HepG2 (cell line): Measurements from ENCODE around the gene IP6K1. TPM values are rescaled to one million over a fixed set of nuclear protein-coding genes. Genes with fewer than 3 reads are reported as not detected.
A peak's percentile ranks its signal among the peaks of the same experiment; 100 is the strongest.

Source experiments
- ARID5B ChIP-seq: IDR thresholded peaks from 2 replicates; pipeline ENCODE4 v1.4.0; 2020; ENCODE audit warnings: mild to moderate bottlenecking, missing genetic modification reagents
- ASH2L ChIP-seq: fragments of 300-600, 200-600 bp; sonication (generic); IDR thresholded peaks from 2 replicates; pipeline ENCODE4 v1.7.0; 2017; ENCODE audit warnings: low read depth, mild to moderate bottlenecking, moderate library complexity, mixed read lengths, low read length; ENCODE audit not compliant: insufficient read length
- FOXA3 ChIP-seq: IDR thresholded peaks from 2 replicates; pipeline ENCODE4 v1.6.1; 2016; ENCODE audit warnings: missing genetic modification reagents, missing compliant biosample characterization
- IRF1 ChIP-seq: sonication (generic); formaldehyde crosslinking; IDR thresholded peaks from 2 replicates; pipeline ENCODE4 v1.4.0; 2020; ENCODE audit warnings: low read depth, mild to moderate bottlenecking, missing genetic modification reagents
- IRF2 ChIP-seq: IDR thresholded peaks from 2 replicates; pipeline ENCODE4 v1.6.1; 2018; ENCODE audit warnings: missing genetic modification reagents, missing compliant biosample characterization
- LCORL ChIP-seq, 2 experiments: fragments of 450-650 bp in 1 of 2; sonication (generic) in 1 of 2; formaldehyde crosslinking in 1 of 2; IDR thresholded peaks; 2 replicates each; pipeline versions ENCODE4 v1.5.0 to v1.6.1; 2017 to 2020; ENCODE audit warnings: antibody characterized with exemption in 1 of 2, missing genetic modification reagents in 1 of 2
- MTERF4 ChIP-seq: sonication (generic); formaldehyde crosslinking; IDR thresholded peaks from 2 replicates; pipeline ENCODE4 v1.8.0; 2023; ENCODE audit warnings: mild to moderate bottlenecking, missing genetic modification reagents
- NFKB2 ChIP-seq: sonication (generic); formaldehyde crosslinking; IDR thresholded peaks from 2 replicates; pipeline ENCODE4 v1.4.0; 2020; ENCODE audit warnings: missing genetic modification reagents, borderline replicate concordance
- PHF8 ChIP-seq: sonication (generic); formaldehyde crosslinking; IDR thresholded peaks from 2 replicates; pipeline ENCODE4 v1.5.0; 2020; ENCODE audit warnings: missing genetic modification reagents
- PITX1 ChIP-seq: sonication (generic); formaldehyde crosslinking; IDR thresholded peaks from 2 replicates; pipeline ENCODE4 v1.5.1; 2020; ENCODE audit warnings: mild to moderate bottlenecking, missing genetic modification reagents
- SIX1 ChIP-seq: sonication (generic); formaldehyde crosslinking; IDR thresholded peaks from 2 replicates; pipeline ENCODE4 v1.4.0; 2020; ENCODE audit warnings: missing genetic modification reagents, borderline replicate concordance
- ZNF598 ChIP-seq: sonication (generic); formaldehyde crosslinking; IDR thresholded peaks from 2 replicates; pipeline ENCODE4 v1.5.1; 2020; ENCODE audit warnings: mild to moderate bottlenecking, missing genetic modification reagents, borderline replicate concordance
- ZNF605 ChIP-seq: sonication (generic); formaldehyde crosslinking; IDR thresholded peaks from 2 replicates; pipeline ENCODE4 v1.8.0; 2022; ENCODE audit warnings: mild to moderate bottlenecking, missing genetic modification reagents
- ZNF780A ChIP-seq: sonication (generic); formaldehyde crosslinking; IDR thresholded peaks from 2 replicates; pipeline ENCODE4 v1.8.0; 2022; ENCODE audit warnings: mild to moderate bottlenecking, missing genetic modification reagents, moderate library complexity
- polyA plus RNA-seq, 8 experiments: library from polyadenylated mRNA; depleted of rRNA in 3 of 8; stranded (reverse) in 7 of 8; unstranded in 1 of 8; fragments of >200 nt; fragmentation: Illumina TruSeq in 4 of 8; extraction: Trizol in 4 of 8; gene quantifications; 2 replicates each; pipeline versions ENCODE4 v1.2.1 to v1.2.3, GENCODE V29; 2011 to 2016; ENCODE audit warnings: low read depth in 4 of 8, missing spikeins in 1 of 8, mixed read lengths in 1 of 8; ENCODE audit not compliant: insufficient read depth in 1 of 8
- total RNA-seq, 5 experiments: library from RNA; depleted of rRNA; stranded (reverse); fragments of >200 nt; fragmentation: Illumina TruSeq; extraction: Trizol; gene quantifications; 2 replicates each; pipeline ENCODE4 v1.2.3, GENCODE V29; 2016; ENCODE audit warnings: low read depth in 1 of 5

Gene IP6K1
- total and polyA plus RNA-seq, 2 of the 13 experiments (the other 11 are each of a cell fraction or from before 2014, with no cell fraction given): 17.7 to 29.7 TPM

- TF ChIP-seq ZNF780A (CRISPR knock-in tag) (no peak), PHF8 (CRISPR knock-in tag) (peak; percentile 60), PITX1 (CRISPR knock-in tag) (no peak), ZNF605 (CRISPR knock-in tag) (peak; percentile 64; the same call in 1 of the 2 replicates), ASH2L (peak; percentile 39), FOXA3 (CRISPR knock-in tag) (peak; percentile 37; the same call in 1 of the 2 replicates), IRF2 (CRISPR knock-in tag) (peak; percentile 100), MTERF4 (CRISPR knock-in tag) (no peak), NFKB2 (CRISPR knock-in tag) (peak; percentile 60; the same call in 1 of the 2 replicates), ZNF598 (CRISPR knock-in tag) (peak; percentile 47; the same call in 1 of the 2 replicates), ARID5B (CRISPR knock-in tag) (peak; percentile 39; the same call in 1 of the 2 replicates), IRF1 (CRISPR knock-in tag) (peak; percentile 96), SIX1 (no peak), LCORL (IDR thresholded peaks at IDR 0.05) (no peak), LCORL (CRISPR knock-in tag; IDR thresholded peaks at IDR 0.05) (0 out of 2 replicates have a peak, but pooled peaks have one; percentile 51)
Observed at GRCh38 chr3:49813497-49814174, 27.3 kb upstream of the IP6K1 start, which contains the start of gene UBA7 (continued).
